GM21390 (cell line): ENCODE measurements around the gene ZBED1.
"Not testable (repeated sequence)": the region's sequence is repeated elsewhere in the genome, so short reads cannot be mapped to it uniquely, and the experiment has no call there.

Experiments
- ATAC-seq: cut with Tn5 transposase; IDR thresholded peaks from one replicate; pipeline ENCODE4 v1.9.1; 2021; ENCODE audit not compliant: unreplicated experiment

The ZBED1 gene

DNA sequence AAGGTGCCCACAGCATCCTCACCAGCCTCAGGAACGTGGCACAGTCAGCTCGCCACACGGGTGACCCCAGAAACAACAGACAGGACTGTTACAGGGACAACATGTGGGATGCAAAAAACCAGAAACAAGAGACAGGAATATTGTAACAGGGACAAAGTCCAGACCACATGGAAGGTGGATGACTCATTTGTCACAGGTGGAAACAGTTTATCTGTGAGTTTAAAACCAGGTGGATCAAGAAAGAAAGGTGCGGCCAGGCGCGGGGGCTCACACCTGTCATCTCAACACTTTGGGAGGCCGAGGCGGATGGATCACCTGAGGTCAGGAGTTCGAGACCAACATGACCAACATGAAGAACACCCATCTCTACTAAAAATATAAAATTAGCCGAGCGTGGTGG is 23.5 kb downstream of the ZBED1 start:
- ATAC-seq = not testable (repeated sequence)

DNA sequence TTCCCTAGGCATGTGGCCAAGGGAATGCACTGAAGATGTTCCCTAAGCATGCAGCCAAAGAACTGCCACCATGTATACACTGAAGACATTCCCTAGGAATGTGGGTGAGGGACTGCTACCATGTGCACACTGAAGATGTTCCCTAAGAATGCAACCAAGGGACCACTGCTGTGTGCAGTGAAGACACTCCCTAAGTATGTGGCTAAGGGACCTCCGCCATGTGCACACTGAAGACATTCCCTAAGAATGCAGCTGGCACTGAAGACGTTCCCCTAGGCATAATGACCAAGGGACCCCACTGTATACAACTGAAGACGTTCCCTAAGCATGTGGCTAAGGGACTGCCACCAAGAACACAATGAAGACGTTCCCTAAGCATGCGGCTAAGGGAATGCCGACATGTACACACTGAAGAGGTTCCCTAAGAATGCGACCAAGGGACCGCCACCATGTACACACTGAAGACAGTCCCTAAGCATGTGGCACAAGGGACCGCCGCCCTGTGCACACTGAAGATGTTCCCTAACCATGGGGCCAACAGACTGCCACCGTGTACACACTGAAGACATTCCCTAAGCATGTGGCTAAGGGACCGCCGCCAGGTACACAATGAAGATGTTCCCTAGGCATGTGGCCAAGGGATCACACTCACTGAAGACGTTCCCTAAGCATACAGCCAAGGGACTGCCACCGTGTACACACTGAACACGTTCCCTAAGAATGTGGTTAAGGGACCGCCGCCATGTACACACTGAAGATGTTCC is 25.6 kb downstream of the ZBED1 start:
- no peak for ATAC-seq

DNA sequence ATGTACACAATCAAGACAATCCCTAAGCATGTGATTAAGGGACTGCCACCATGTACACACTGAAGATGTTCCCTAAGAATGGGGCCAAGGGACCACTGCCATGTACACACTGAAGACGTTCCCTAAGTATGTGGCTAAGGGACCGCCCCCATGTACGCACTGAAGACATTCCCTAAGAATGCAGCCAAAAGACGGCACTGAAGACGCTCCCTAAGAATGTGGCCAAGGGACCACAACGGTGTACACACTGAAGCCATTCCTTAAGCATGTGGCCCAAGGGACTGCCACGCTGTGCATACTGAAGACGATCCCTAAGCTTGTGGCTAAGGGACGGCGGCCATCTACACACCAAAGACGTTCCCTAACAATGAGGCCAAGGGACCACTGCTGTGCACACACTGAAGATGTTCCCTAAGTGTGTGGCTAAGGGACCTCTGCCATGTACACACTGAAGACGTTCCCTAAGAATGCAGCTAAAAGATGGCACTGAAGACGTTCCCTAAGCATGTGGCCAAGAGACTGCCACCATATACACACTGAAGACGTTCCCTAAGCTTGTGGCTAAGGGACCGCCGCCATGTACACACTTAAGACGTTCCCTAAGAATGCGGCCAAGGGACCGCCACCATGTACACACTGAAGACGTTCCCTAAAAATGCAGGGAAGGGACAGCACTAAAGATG is 26.4 kb downstream of the ZBED1 start:
- ATAC-seq = no peak

- ATAC-seq = not testable (repeated sequence)
These were observed 27.7 kb downstream of the ZBED1 start for GRCh38 chrX:2473064-2473463.

DNA sequence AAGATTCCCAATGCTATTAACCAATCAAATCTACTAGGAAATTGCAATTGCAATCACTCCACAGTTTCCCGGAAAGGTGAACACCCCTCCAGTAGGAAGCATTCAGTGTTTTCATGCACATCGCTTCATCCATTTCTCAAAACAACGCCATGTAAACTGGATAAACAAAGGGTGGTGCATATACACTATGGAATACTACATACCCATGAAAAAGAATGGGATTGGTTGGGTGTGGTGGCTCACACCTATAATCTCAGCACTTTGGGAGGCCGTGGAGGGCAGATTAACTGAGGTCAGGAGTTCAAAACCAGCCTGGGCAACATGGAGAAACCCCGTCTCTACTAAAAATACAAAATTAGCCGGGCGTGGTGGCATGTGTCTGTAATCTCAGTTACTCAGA is 29.1 kb downstream of the ZBED1 start:
- ATAC-seq = no peak

DNA sequence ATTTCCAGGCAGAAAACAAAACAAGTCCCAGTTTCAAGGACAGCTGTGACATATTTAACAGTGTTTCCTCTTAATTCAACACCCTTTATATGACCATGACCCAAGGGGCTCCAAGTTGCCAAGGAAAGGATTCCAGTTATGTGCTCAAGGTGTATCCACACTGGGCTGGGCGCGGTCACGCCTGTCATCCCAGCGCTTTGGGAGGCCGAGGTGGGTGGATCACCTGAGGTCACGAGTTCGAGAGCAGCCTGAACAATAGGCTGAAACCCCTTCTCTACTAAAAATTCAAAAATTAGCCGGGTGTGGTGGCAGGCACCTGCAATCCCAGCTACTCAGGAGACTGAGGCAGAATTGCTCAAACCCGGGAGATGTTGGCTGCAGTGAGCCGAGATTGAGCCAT is 29.6 kb downstream of the ZBED1 start:
- not testable (repeated sequence) for ATAC-seq

- ATAC-seq = not testable (repeated sequence)
These were observed 30.9 kb downstream of the ZBED1 start for GRCh38 chrX:2469852-2470251.

DNA sequence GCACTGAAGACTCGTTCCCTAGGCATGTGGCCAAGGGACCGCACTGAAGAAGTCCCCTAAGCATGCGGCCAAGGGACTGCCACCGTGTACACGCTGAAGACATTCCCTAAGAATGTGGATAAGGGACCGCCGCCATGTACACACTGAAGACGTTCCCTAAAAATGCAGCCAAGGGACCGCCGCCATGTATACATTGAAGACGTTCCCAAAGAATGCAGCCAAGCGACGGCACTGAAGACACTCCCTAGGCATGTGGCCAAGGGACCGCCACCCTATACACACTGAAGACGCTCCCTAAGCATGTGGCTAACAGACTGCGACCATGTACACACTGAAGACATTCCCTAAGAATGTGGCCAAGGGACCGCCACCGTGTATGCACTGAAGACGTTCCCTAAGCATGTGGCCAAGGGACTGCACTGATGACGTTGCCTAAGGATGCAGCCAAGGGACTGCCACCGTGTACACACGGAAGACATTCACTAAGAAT is 31.5 kb downstream of the ZBED1 start:
- ATAC-seq = no peak

GRCh38 chrX:2468261-2469195 is 32.2 kb downstream of the ZBED1 start:
- ATAC-seq = no peak

- ATAC-seq = no peak
These were observed 33.7 kb downstream of the ZBED1 start for GRCh38 chrX:2466876-2467656.

DNA sequence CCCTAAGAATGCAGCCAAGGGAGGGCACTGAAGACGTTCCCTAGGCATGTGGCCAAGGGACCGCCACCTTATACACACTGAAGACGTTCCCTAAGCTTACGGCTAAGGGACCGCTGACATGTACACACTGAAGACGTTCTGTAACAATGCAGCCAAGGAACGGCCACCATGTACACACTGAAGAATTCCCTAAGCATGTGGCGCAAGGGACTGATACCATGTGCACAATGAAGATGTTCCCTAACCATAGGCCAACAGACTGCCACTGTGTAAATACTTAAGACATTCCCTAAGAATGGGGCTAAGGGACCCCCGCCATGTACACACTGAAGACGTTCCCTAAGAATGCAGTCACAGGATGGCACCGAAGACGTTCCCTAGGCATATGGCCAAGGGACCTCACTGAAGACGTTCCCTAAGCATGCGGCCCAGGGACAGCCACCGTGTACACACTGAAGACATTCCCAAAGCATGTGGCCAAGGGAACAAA is 36.1 kb downstream of the ZBED1 start:
- no peak for ATAC-seq

DNA sequence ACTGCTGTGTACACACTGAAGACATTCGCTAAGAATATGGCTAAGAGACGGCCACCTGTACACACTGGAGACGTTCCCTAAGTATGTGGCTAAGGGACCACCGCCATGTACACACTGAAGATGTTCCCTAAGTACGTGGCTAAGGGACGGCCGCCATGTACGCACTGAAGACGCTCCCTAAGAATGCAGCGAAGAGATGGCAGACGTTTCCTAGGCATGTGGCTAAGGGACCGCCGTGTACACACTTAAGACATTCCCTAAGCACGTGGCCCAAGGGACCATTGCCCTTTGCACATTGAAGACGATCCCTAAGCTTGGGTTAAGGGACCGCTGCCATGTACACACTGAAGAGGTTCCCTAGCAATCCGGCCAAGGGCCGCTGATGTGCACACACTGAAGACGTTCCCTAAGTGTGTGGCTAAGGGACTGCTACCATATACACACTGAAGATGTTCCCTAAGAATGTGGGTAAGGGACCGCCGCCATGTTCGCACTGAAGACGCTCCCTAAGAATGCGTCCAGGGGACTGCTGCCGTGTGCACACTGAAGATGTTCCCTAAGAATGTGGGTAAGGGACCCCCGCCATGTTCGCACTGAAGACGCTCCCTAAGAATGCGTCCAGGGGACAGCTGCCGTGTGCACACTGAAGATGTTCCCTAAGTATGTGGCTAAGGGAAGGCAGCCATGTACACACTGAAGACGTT is 36.7 kb downstream of the ZBED1 start:
- no peak for ATAC-seq

GRCh38 chrX:2463481-2463880 is 37.3 kb downstream of the ZBED1 start:
- not testable (repeated sequence) for ATAC-seq

GRCh38 chrX:2462780-2463179 is 38.0 kb downstream of the ZBED1 start:
- no peak for ATAC-seq

DNA sequence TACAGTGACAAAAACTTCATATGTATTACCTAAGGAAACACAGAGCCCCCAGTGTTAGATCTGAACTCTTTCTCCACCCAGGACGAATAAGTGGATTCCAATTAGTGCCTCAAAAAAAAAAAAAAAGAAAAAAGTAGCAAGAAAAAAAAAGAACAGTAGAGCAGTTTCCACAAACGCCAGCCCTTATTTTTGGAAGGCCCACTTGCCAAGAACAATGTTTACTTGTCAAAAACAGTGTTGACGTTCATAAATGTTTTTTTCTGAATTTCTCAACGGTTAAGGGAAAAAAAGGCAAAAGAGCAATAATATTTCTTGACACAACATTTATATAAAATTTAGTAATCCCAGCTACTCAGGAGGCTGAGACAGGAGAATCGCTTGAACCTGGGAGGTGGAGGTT is 38.7 kb downstream of the ZBED1 start:
- no peak for ATAC-seq

DNA sequence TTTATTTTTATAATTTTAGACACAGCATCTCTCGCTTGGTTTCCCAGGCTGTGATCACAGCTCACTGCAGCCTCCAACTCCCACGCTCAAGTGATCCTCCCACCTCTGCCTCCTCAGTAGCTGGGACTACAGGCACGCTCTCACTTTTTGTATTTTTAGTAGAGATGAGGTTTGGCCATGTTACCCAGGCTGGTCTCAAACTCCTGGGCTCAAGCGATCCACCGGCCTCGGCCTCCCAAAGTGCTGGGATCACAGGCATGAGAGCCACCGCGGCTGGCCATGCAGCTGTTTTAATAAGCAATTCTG is 39.1 kb downstream of the ZBED1 start:
- no peak for ATAC-seq

- ATAC-seq = not testable (repeated sequence)
These were observed 39.7 kb downstream of the ZBED1 start for GRCh38 chrX:2460821-2461710.

GRCh38 chrX:2460048-2460447 is 40.7 kb downstream of the ZBED1 start:
- ATAC-seq = not testable (repeated sequence)

DNA sequence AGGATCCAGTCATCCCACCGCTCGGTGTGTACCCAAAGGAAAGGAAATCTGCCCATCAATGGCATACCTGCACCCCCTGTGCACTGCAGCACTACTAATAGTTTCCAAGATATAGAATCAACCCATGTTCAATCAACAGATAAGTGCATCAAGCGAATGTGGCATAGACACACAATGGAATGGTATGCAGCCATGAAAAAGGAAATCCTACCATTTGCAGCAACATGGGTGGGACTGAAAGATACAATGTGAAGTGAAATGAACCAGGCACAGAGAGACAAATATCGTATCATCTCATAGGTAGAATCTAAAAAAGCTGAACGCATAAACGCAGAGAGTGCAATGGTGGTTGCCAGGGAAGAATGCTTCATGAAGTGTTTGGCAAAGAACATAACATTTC is 42.5 kb downstream of the ZBED1 start:
- no peak for ATAC-seq
